Chondrocyte (in vitro differentiated cells): Measurements from ENCODE around the gene VWCE. TPM values are rescaled to one million over a fixed set of nuclear protein-coding genes. Genes with fewer than 3 reads are reported as not detected.

Experiments used
- DNase-seq: peaks from one replicate; pipeline ENCODE4 v3.0.0; 2021; ENCODE audit warnings: mixed read lengths, low spot score
- H3K27ac Mint-ChIP-seq: one replicate; pipeline ENCODE4 v1.8.0; 2021; ENCODE audit warnings: mild to moderate bottlenecking, moderate library complexity, mixed read lengths; ENCODE audit not compliant: unreplicated experiment
- H3K27me3 Mint-ChIP-seq: 2 replicates; pipeline ENCODE4 v1.8.0; 2021; ENCODE audit warnings: low read depth, mixed read lengths
- H3K36me3 Mint-ChIP-seq: 2 replicates; pipeline ENCODE4 v1.8.0; 2021; ENCODE audit warnings: low read depth, mixed read lengths
- H3K4me1 Mint-ChIP-seq: 2 replicates; pipeline ENCODE4 v1.8.0; 2021; ENCODE audit warnings: low read depth, mild to moderate bottlenecking, mixed read lengths
- H3K4me3 Mint-ChIP-seq: one replicate; pipeline ENCODE4 v1.8.0; 2021; ENCODE audit warnings: mild to moderate bottlenecking, moderate library complexity, mixed read lengths; ENCODE audit not compliant: unreplicated experiment
- H3K9me3 Mint-ChIP-seq: 2 replicates; pipeline ENCODE4 v1.8.0; 2021; ENCODE audit warnings: low read depth, mixed read lengths
- CTCF ChIP-seq: fragments of 200-600 bp; sonication (generic); IDR thresholded peaks from 2 replicates; pipeline ENCODE4 v1.5.0; 2021; ENCODE audit warnings: antibody characterized with exemption, mild to moderate bottlenecking, moderate library complexity
- total RNA-seq: library from RNA; stranded (reverse); gene quantifications from 3 replicates; pipeline ENCODE4 v1.2.1, GENCODE V29; 2021

The VWCE gene
- total RNA-seq, 1 donor from 2014 or later: 4.1 TPM

- Mint-ChIP-seq H3K4me1 (no peaks in the 10 kb centered on the region), H3K27me3 (no peaks in the 10 kb centered on the region), H3K4me3 (no peak overlapping the region), H3K9me3 (no peaks in the 10 kb centered on the region), H3K36me3 (peaks cover 10% of the 10 kb centered on the region), H3K27ac (no peak overlapping the region)
- no peak for DNase-seq
- TF ChIP-seq CTCF: no peak
These were observed 44.4 kb upstream of the VWCE start for GRCh38 chr11:61339490-61339878.

- DNase-seq: no peak
- Mint-ChIP-seq H3K27ac (no peak overlapping the region), H3K36me3 (peaks cover 10% of the 10 kb centered on the region), H3K9me3 (no peaks in the 10 kb centered on the region), H3K27me3 (no peaks in the 10 kb centered on the region), H3K4me1 (peaks cover 4% of the 10 kb centered on the region), H3K4me3 (no peak overlapping the region)
- no peak for TF ChIP-seq CTCF
These were observed 43.8 kb upstream of the VWCE start for GRCh38 chr11:61338783-61339489.

GRCh38 chr11:61337706-61338470 lies 42.8 kb upstream of the VWCE start:
- Mint-ChIP-seq H3K4me3 (no peak overlapping the region), H3K9me3 (no peaks in the 10 kb centered on the region), H3K4me1 (peaks cover 11% of the 10 kb centered on the region), H3K27me3 (no peaks in the 10 kb centered on the region), H3K27ac (no peak overlapping the region), H3K36me3 (peaks cover 10% of the 10 kb centered on the region)
- TF ChIP-seq CTCF: no peak
- no peak for DNase-seq

- Mint-ChIP-seq H3K27me3 (no peaks in the 10 kb centered on the region), H3K4me1 (peaks cover 21% of the 10 kb centered on the region), H3K27ac (no peak overlapping the region), H3K4me3 (no peak overlapping the region), H3K36me3 (peaks cover 6% of the 10 kb centered on the region), H3K9me3 (no peaks in the 10 kb centered on the region)
- TF ChIP-seq CTCF: peak; percentile 96
- DNase-seq: no peak
These were observed 41.2 kb upstream of the VWCE start for GRCh38 chr11:61336171-61336935.

- TF ChIP-seq CTCF: no peak
- H3K27me3 Mint-ChIP-seq: no peaks in the 10 kb centered on the region
- H3K9me3 Mint-ChIP-seq: no peaks in the 10 kb centered on the region
- H3K4me1 Mint-ChIP-seq: peaks cover 32% of the 10 kb centered on the region
- no peak for DNase-seq
- H3K36me3 Mint-ChIP-seq: peaks cover 4% of the 10 kb centered on the region
- H3K27ac Mint-ChIP-seq: no peak overlapping the region
- H3K4me3 Mint-ChIP-seq: no peak overlapping the region
These were observed 40.2 kb upstream of the VWCE start for GRCh38 chr11:61335355-61335710.
